ENCODE results near the gene PHC2.

The PHC2 gene

GRCh38 chr1:33384040-33384812 lies 46.7 kb downstream of the PHC2 start:
- DNase-seq (ENCODE audit: low read depth) = no peak
- TF ChIP-seq, protein P1, sequence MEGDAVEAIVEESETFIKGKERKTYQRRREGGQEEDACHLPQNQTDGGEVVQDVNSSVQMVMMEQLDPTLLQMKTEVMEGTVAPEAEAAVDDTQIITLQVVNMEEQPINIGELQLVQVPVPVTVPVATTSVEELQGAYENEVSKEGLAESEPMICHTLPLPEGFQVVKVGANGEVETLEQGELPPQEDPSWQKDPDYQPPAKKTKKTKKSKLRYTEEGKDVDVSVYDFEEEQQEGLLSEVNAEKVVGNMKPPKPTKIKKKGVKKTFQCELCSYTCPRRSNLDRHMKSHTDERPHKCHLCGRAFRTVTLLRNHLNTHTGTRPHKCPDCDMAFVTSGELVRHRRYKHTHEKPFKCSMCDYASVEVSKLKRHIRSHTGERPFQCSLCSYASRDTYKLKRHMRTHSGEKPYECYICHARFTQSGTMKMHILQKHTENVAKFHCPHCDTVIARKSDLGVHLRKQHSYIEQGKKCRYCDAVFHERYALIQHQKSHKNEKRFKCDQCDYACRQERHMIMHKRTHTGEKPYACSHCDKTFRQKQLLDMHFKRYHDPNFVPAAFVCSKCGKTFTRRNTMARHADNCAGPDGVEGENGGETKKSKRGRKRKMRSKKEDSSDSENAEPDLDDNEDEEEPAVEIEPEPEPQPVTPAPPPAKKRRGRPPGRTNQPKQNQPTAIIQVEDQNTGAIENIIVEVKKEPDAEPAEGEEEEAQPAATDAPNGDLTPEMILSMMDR (IDR thresholded peaks at IDR 0.05; ENCODE audit: low read depth, low read length, missing control alignments) = no peak
- no peak overlapping the region for H3K4me3 ChIP-seq (ENCODE audit: low read depth, low read length)

DNA sequence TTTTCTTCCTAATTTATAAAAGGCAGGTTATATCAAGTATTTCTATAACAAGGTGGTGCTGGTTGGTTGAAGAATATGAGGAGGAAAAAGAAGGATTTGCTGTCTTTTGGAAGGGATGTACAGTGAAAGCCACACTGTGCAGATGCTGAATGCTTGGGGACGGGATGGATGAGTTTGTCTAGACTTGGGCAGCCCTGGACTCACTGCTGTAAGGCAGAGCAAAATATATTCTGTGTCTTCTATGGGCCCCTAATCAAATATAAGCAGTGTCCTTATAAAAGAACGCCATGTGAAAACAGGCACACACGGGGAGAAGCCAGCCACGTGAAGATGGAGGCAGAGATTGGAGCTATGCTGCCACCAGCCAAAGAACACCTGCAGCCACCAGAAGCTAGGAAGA lies 47.4 kb downstream of the PHC2 start:
- no peak overlapping the region for H3K4me3 ChIP-seq (ENCODE audit: low read depth, low read length)
- no peak for DNase-seq (ENCODE audit: low read depth)
- TF ChIP-seq, protein P1 (IDR thresholded peaks at IDR 0.05; ENCODE audit: low read depth, low read length, missing control alignments) = no peak

- TF ChIP-seq, protein P1 (IDR thresholded peaks at IDR 0.05; ENCODE audit: low read depth, low read length, missing control alignments) = no peak
- DNase-seq (ENCODE audit: low read depth) = no peak
- H3K4me3 ChIP-seq (ENCODE audit: low read depth, low read length) = no peak overlapping the region
These were observed 48.1 kb downstream of the PHC2 start for GRCh38 chr1:33382661-33383415.

DNA sequence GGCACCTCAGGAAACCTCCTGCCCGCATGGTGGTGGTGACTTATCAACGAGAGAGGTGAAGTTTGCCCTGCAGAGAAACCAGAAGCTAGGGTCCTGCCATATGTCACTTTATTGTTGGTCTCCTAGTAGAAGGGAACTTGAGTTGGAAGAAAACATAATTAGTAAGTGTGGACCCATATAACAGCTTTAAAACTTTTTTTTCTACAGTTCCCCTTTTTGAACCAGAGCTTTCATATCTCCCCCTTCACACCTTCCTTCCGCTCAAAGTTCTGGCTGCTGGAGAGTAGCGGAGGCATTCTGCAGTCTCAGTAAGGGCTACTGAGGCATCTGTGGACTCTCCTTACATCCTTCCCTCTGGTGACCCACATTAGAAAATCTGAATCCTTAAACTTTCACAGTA lies 48.9 kb downstream of the PHC2 start:
- DNase-seq (ENCODE audit: low read depth) = no peak
- no peak overlapping the region for H3K4me3 ChIP-seq (ENCODE audit: low read depth, low read length)
- TF ChIP-seq, protein P1 (IDR thresholded peaks at IDR 0.05; ENCODE audit: low read depth, low read length, missing control alignments) = no peak

DNA sequence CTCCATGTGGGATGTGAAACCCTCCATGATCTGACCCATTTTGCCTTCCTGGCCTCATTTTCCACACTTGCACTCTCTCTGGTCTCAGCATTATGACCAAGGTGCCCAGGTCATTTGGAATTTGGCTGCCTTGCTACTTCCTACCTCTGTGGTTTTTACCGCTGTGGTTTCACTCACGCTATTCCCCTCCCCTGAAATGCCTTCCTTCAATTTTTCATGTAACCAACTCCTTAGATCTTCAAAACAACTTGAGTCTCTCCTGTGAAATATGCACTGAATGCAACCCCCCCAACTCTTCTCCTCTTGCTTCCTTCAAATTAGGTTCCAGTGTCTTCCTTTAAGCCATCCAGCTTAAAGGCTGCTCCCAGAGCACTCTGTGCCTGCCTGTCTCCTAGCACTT lies 50.1 kb downstream of the PHC2 start:
- TF ChIP-seq, protein P1 (IDR thresholded peaks at IDR 0.05; ENCODE audit: low read depth, low read length, missing control alignments) = no peak
- H3K4me3 ChIP-seq (ENCODE audit: low read depth, low read length) = no peak overlapping the region
- no peak for DNase-seq (ENCODE audit: low read depth)

DNA sequence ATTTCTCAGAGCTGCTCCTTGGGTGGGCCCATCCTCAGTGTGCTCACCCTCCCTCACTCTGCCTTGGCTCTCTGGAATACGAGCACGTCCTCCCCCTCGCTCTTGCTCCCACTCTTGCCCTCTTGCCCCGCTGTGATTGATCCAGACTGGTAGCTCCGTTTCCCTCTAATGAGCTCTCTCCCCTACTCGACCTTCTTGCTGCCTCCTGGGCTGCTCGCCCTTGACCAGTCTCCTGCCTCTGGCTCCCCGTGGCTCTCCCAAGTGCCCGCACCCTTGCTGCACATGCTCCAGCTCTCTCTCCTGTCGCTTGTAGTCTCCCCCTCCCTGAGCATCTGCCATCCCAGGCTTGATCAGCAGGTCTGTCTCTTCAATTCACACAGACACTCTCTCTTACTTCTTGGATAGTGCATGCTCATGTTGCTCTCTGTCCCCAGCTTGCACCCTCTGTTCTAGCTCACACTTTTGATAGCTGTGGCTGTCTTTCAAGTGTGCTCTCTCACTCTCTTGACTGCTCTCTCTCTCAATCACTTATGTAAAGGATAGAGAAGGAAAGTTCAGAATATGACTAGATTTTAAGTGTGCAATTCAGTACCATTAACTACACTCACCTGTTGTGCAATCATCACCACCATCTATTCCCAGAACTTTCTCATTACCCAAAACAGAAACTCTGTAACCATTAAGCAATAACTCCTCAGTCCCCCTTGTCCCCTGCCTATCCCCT lies 51.1 kb downstream of the PHC2 start:
- no peak overlapping the region for H3K4me3 ChIP-seq (ENCODE audit: low read depth, low read length)
- TF ChIP-seq, protein P1 (IDR thresholded peaks at IDR 0.05; ENCODE audit: low read depth, low read length, missing control alignments) = no peak
- no peak for DNase-seq (ENCODE audit: low read depth)
